GM23248 (cell line): Measurements from ENCODE around the gene GABRB3. TPM values are rescaled to one million over a fixed set of nuclear protein-coding genes. Genes with fewer than 3 reads are reported as not detected.

Experiments used
- DNase-seq: peaks from one replicate; pipeline ENCODE4 v3.0.0-alpha.2; 2015
- H2AFZ ChIP-seq: fragments of 200-600 bp; sonication (generic); 2 replicates; pipeline ENCODE4 v1.6.1; 2016; ENCODE audit warnings: antibody characterized with exemption
- H3F3A ChIP-seq: fragments of 200-600 bp; sonication (generic); 2 replicates; pipeline ENCODE4 v1.6.1; 2016; ENCODE audit warnings: mild to moderate bottlenecking, antibody characterized with exemption, mixed run types; ENCODE audit not compliant: insufficient read depth
- H3K27ac ChIP-seq: fragments of 200-600 bp; sonication (generic); 2 replicates; pipeline ENCODE4 v1.5.1; 2016; ENCODE audit warnings: mild to moderate bottlenecking
- H3K27me3 ChIP-seq: fragments of 200-600 bp; sonication (generic); replicated peaks from 2 replicates; pipeline ENCODE4 v1.6.1; 2016; ENCODE audit warnings: mild to moderate bottlenecking; ENCODE audit not compliant: insufficient read depth
- H3K36me3 ChIP-seq: fragments of 200-600 bp; sonication (generic); 2 replicates; pipeline ENCODE4 v1.6.1; 2016; ENCODE audit warnings: low read depth, mild to moderate bottlenecking
- H3K4me1 ChIP-seq: fragments of 200-600 bp; sonication (generic); 2 replicates; pipeline ENCODE4 v1.6.1; 2016; ENCODE audit warnings: mild to moderate bottlenecking; ENCODE audit not compliant: insufficient read depth
- H3K4me2 ChIP-seq: fragments of 200-600 bp; sonication (generic); one replicate; pipeline ENCODE4 v1.6.1; 2016; ENCODE audit warnings: mild to moderate bottlenecking; ENCODE audit not compliant: unreplicated experiment
- H3K4me3 ChIP-seq: fragments of 200-600 bp; sonication (generic); 2 replicates; pipeline ENCODE4 v1.5.1; 2016; ENCODE audit warnings: mild to moderate bottlenecking
- H3K79me2 ChIP-seq: fragments of 200-600 bp; sonication (generic); 2 replicates; pipeline ENCODE4 v1.6.1; 2016; ENCODE audit warnings: mild to moderate bottlenecking; ENCODE audit not compliant: insufficient read depth
- H3K9ac ChIP-seq: fragments of 200-600 bp; sonication (generic); 2 replicates; pipeline ENCODE4 v1.6.1; 2016; ENCODE audit warnings: mild to moderate bottlenecking
- H3K9me2 ChIP-seq: fragments of 200-600 bp; sonication (generic); 2 replicates; pipeline ENCODE4 v1.6.1; 2016; ENCODE audit warnings: mixed run types, mild to moderate bottlenecking, moderate library complexity; ENCODE audit not compliant: insufficient read depth
- H3K9me3 ChIP-seq: fragments of 200-600 bp; sonication (generic); one replicate; pipeline ENCODE4 v1.6.1; 2017; ENCODE audit warnings: low read depth
- H4K20me1 ChIP-seq: fragments of 200-600 bp; sonication (generic); 2 replicates; pipeline ENCODE4 v1.6.0; 2016; ENCODE audit not compliant: insufficient read depth
- EZH2 ChIP-seq: fragments of 200-600 bp; sonication (generic); IDR thresholded peaks from 2 replicates; pipeline ENCODE4 v1.6.1; 2018; ENCODE audit warnings: antibody characterized with exemption, mild to moderate bottlenecking; ENCODE audit not compliant: insufficient read depth, poor library complexity, severe bottlenecking
- EZH2phosphoT487 ChIP-seq: fragments of 200-600 bp; sonication (generic); IDR thresholded peaks from 2 replicates; pipeline ENCODE4 v1.6.1; 2018; ENCODE audit warnings: antibody characterized with exemption, moderate library complexity, mild to moderate bottlenecking, low read depth; ENCODE audit not compliant: insufficient read depth
- WGBS, 2 experiments: methylation state at CpG; one replicate each; pipeline ENCODE4 v1.1.6; 2015 to 2017; ENCODE audit warnings: low lambda C conversion rate in 2 of 2, low coverage in 1 of 2; ENCODE audit errors: missing lambda C conversion rate in 2 of 2; 5-methylcytosine and 5-hydroxymethylcytosine counted together
- in situ Hi-C: fragments of 300-500 bp; cut with MboI; formaldehyde crosslinking; loops from 2 replicates; pipeline ENCODE4 v1.15.0; 2020
- polyA plus RNA-seq: library from polyadenylated mRNA; unstranded; fragments of >200 nt; fragmentation: Nextera tagmentation; extraction: Ambion mirVana; gene quantifications from 2 replicates; pipeline ENCODE4 v1.2.1, GENCODE V29; 2016
- total RNA-seq: library from RNA; depleted of rRNA; stranded (reverse); fragments of >200 nt; shearing (Covaris generic); gene quantifications from 2 replicates; pipeline ENCODE4 v1.2.3, GENCODE V29; 2014

GABRB3 gene
- total and polyA plus RNA-seq, 2 experiments from 2014 or later = 0.15 TPM; not detected in 1

DNA sequence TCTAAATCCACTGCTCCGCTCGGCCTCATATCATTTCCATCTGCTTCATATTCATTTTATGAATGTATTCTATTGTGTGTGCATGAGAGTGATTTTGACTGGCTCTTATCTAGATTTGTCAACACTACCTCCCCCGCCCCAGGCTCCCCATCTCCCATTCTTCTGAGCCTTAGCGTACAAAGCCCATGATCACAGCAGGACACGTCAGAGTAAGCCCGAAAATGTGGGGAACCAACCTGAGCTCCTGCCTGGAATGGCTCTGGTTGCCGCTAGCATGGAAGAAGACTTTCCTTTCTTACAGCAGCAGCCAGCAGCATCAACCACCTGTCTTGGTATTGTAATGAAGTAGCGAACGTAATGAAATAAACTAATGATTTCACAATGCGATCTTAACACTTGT, 61.4 kb downstream of the GABRB3 start:
- TF ChIP-seq EZH2phosphoT487 = no peak
- TF ChIP-seq EZH2 = no peak
- H3K4me1 ChIP-seq = no peaks in the 10 kb centered on the region
- no peak overlapping the region for H3K4me2 ChIP-seq
- H3K27me3 ChIP-seq = no peaks in the 10 kb centered on the region
- H2AFZ ChIP-seq = no peak overlapping the region
- H3F3A ChIP-seq = no peaks in the 10 kb centered on the region
- in situ Hi-C loops = no loop called here
- DNase-seq = no peak
- H3K79me2 ChIP-seq = no peaks in the 10 kb centered on the region
- no peaks in the 10 kb centered on the region for H4K20me1 ChIP-seq
- no peaks in the 10 kb centered on the region for H3K9me2 ChIP-seq
- H3K9me3 ChIP-seq = no peaks in the 10 kb centered on the region
- no peak overlapping the region for H3K9ac ChIP-seq
- H3K27ac ChIP-seq = no peak overlapping the region
- H3K4me3 ChIP-seq = no peak overlapping the region
- no peaks in the 10 kb centered on the region for H3K36me3 ChIP-seq
- 15 to 17% methylated on average over 10 of the region's 10 CpGs for WGBS, 2 experiments

DNA sequence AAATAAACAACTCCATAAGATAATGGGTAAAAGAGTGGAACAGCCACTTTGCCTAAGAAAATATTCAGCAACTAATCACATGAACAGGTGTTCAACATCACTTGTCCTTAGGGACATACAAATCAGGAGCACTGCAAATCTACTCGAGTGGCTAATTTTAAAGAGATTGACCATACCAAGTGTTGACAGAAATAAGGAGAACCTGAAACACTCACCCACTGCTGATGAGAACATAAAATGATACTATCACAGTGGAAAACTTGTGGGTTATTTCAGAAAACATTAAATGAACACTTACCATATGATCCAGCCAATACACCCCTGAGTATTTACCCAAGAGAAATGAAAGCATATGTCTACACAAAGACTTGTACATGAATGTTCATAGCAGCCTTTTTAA, 70.5 kb downstream of the GABRB3 start:
- Histone ChIP-seq H2AFZ (no peak overlapping the region), H3K27ac (no peak overlapping the region), H3K4me2 (no peak overlapping the region), H3K9me3 (no peaks in the 10 kb centered on the region), H3K27me3 (no peaks in the 10 kb centered on the region), H4K20me1 (no peaks in the 10 kb centered on the region), H3K4me3 (no peak overlapping the region), H3K4me1 (no peaks in the 10 kb centered on the region), H3K36me3 (no peaks in the 10 kb centered on the region), H3K9ac (no peak overlapping the region), H3F3A (no peaks in the 10 kb centered on the region), H3K79me2 (no peaks in the 10 kb centered on the region), H3K9me2 (no peaks in the 10 kb centered on the region)
- in situ Hi-C loops = no loop called here
- 0 to 4% methylated on average over 1 of the region's 1 CpG for WGBS, 2 experiments
- DNase-seq = no peak
- no peak for TF ChIP-seq EZH2
- no peak for TF ChIP-seq EZH2phosphoT487

DNA sequence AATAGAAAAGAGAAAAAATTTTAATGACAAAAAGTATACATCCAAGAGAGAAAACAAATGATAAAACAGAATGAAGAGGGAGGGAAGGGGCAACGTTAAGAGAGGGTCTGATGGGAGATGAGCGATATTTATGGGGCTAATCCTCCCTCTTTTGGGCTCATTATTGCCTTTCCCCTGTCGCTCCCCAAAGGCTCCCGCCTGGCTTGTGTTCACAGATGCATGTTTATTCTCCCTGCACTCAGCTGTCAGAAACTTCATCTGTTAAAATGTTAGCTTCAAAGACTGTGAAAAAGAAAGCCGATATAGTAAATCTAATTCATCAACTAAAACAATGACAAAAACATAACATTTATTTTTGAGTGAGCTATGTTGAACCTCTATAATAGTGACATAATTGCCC, 74.3 kb downstream of the GABRB3 start:
- H3K36me3 ChIP-seq = no peaks in the 10 kb centered on the region
- DNase-seq = no peak
- in situ Hi-C loops = no loop called here
- no peaks in the 10 kb centered on the region for H3K9me2 ChIP-seq
- no peak overlapping the region for H3K4me2 ChIP-seq
- H3K27me3 ChIP-seq = no peaks in the 10 kb centered on the region
- H3K79me2 ChIP-seq = no peaks in the 10 kb centered on the region
- no peak overlapping the region for H2AFZ ChIP-seq
- no peaks in the 10 kb centered on the region for H3K4me1 ChIP-seq
- H3K27ac ChIP-seq = no peak overlapping the region
- no peaks in the 10 kb centered on the region for H3F3A ChIP-seq
- no peak for TF ChIP-seq EZH2phosphoT487
- TF ChIP-seq EZH2 = no peak
- no peaks in the 10 kb centered on the region for H4K20me1 ChIP-seq
- H3K9me3 ChIP-seq = no peaks in the 10 kb centered on the region
- H3K4me3 ChIP-seq = no peak overlapping the region
- H3K9ac ChIP-seq = no peak overlapping the region
- 20 to 22% methylated on average over 5 of the region's 5 CpGs for WGBS, 2 experiments

DNA sequence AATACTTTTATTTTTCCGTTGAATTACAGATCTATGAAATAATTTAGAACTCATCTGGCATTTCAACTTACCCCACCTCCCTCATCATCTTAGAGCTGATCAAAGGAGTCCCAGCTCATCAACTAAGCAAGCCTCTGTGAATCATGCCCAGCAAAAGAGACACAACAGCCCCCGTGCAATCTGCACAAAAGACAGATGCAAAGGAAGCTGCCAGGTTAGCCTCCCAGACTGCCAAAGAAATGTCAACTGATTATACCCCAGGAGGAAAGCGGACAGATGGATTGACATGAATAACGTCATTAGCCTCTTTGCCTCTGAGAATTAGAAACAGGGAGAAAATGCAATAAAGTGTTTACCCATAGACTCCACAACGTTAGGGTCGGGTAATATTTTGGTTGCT, 75.0 kb downstream of the GABRB3 start:
- in situ Hi-C loops = no loop called here
- Histone ChIP-seq H3K9ac (no peak overlapping the region), H3K4me2 (no peak overlapping the region), H3K4me1 (no peaks in the 10 kb centered on the region), H3K9me3 (no peaks in the 10 kb centered on the region), H2AFZ (no peak overlapping the region), H3K36me3 (no peaks in the 10 kb centered on the region), H3K9me2 (no peaks in the 10 kb centered on the region), H3F3A (no peaks in the 10 kb centered on the region), H3K79me2 (no peaks in the 10 kb centered on the region), H3K4me3 (no peak overlapping the region), H4K20me1 (no peaks in the 10 kb centered on the region), H3K27ac (no peak overlapping the region), H3K27me3 (no peaks in the 10 kb centered on the region)
- WGBS, 2 experiments = 18 to 24% methylated on average over 6 of the region's 6 CpGs
- no peak for TF ChIP-seq EZH2
- no peak for TF ChIP-seq EZH2phosphoT487
- DNase-seq = no peak

DNA sequence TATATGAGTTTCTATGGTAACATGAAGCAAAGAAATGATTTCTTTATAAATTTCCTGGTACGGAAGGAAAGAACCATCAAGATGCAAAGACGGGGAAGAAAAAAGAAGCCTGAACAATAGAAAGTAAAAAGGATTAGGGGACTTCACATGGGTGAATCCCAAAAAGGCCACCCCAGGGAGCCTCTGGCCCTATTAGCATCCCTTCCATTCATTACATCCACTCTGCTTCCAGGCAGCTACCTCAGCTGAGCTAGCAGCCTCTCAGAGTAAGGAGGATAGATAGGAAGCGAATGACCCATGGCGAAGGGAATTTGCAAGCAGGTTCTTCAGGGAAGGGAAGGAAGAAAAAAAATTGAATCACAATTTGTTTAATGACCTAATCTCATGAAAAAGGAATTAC, 81.6 kb downstream of the GABRB3 start:
- no peaks in the 10 kb centered on the region for H4K20me1 ChIP-seq
- no peak overlapping the region for H3K9ac ChIP-seq
- no peak for DNase-seq
- H3K36me3 ChIP-seq = no peaks in the 10 kb centered on the region
- in situ Hi-C loops = no loop called here
- H3K79me2 ChIP-seq = no peaks in the 10 kb centered on the region
- H3K27ac ChIP-seq = no peak overlapping the region
- H3K9me2 ChIP-seq = no peaks in the 10 kb centered on the region
- no peak overlapping the region for H3K4me3 ChIP-seq
- H2AFZ ChIP-seq = no peak overlapping the region
- H3K4me1 ChIP-seq = no peaks in the 10 kb centered on the region
- TF ChIP-seq EZH2 (no peak), EZH2phosphoT487 (no peak)
- no peaks in the 10 kb centered on the region for H3F3A ChIP-seq
- 37 to 38% methylated on average over 4 of the region's 4 CpGs for WGBS, 2 experiments
- no peaks in the 10 kb centered on the region for H3K9me3 ChIP-seq
- H3K27me3 ChIP-seq = no peaks in the 10 kb centered on the region
- H3K4me2 ChIP-seq = no peak overlapping the region
